ENCODE measurements around the gene RNF4. TPM values are rescaled to one million over a fixed set of nuclear protein-coding genes. Genes with fewer than 3 reads are reported as not detected.
A peak's percentile ranks its signal among the peaks of the same experiment; 100 is the strongest.
"Not testable (repeated sequence)": the region's sequence is repeated elsewhere in the genome, so short reads cannot be mapped to it uniquely, and the experiment has no call there.

Gene RNF4
- total RNA-seq, 2 experiments from 2014 or later = 106 to 113 TPM

DNA sequence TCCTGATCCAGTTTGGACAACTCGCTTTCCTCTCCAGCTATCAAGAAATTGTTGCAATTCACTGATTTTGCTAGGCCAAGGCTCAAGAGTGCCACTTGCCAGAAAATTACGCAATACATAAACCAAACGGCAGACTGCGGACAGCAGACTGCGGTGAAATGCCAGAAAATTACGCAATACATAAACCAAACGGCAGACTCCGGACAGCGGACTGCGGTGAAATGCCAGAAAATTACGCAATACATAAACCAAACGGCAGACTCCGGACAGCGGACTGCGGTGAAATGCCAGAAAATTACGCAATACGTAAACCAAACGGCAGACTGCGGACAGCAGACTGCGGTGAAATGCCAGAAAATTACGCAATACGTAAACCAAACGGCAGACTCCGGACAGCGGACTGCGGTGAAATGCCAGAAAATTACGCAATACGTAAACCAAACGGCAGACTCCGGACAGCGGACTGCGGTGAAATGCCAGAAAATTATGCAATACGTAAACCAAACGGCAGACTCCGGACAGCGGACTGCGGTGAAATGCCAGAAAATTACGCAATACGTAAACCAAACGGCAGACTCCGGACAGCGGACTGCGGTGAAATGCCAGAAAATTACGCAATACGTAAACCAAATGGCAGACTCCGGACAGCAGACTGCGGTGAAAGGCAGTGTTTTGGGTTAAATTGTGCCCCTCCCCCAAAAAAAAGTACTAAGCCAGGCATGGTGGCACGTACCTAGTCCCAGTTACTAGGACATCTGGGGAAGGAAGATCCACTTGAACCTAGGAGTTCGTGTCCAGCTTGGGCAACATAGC lies 38.8 kb upstream of the RNF4 start:
- H3K27me3 Mint-ChIP-seq; H3K36me3 Mint-ChIP-seq (ENCODE audit: low read depth); H3K9me3 Mint-ChIP-seq; H3K4me1 Mint-ChIP-seq; DNase-seq; H3K4me3 Mint-ChIP-seq; CTCF ChIA-PET; H3K27ac Mint-ChIP-seq; POLR2A ChIA-PET: not testable (repeated sequence)

DNA sequence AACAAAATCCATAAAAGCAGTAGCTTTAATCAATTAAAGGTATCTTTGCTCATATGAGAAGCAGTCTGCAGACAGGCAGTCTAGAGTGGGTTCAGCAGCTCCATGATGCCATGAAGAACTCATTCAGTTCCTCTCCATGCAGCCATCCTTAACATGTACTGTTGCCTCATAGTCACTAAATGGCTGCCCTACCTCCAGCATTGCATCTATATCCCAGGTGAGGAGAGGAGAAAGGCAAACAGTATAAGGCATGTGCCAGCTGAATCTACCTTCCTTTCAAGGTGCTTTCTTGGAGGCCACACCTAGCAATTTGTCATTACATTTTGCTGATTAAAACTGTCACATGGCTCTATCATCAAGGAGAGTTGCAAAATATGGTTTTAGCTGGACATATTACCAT lies 36.9 kb upstream of the RNF4 start:
- Mint-ChIP-seq H3K4me3 (no peak overlapping the region), H3K9me3 (no peaks in the 10 kb centered on the region), H3K27me3 (peaks cover 2% of the 10 kb centered on the region), H3K36me3 (ENCODE audit: low read depth) (no peaks in the 10 kb centered on the region), H3K4me1 (no peaks in the 10 kb centered on the region), H3K27ac (no peak overlapping the region)
- ChIA-PET POLR2A (interaction anchor here (1.5 kb wide), 1 partner anchor 13 kb away, joined by 4 read pairs; no protein-coding TSS in a partner anchor), CTCF (interaction anchor here (1.4 to 1.5 kb wide), 2 partner anchors 10 to 19 kb away, joined by 3 to 5 read pairs; no protein-coding TSS in a partner anchor)
- no peak for DNase-seq

DNA sequence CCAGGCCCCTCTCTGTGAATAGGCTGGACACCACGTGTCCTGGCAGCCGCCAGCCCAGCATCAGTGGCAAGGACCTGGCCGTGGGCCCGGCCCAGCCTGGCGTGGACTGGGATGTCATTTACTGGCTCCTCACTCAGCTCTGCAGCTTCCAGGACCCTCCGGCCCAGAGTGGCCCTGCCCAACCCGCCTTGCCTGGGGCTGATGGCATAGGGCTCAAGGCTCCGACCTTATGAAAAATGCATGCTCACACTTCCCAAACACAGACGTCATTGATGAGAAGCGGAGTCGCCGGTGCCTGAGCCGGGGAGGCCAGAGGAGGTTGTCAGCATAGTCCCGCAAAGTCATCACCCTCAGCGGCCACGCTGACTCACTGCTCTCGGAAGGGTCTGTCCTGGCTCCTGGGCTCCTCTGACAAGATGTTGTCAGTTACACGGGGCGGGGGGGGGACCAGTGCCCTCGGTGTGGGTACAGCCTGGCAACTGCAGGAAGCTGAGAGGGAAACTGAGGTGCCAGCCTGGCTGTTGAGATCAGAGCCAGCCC lies 35.8 kb upstream of the RNF4 start:
- no peak for DNase-seq
- no peak overlapping the region for H3K27ac Mint-ChIP-seq
- no peaks in the 10 kb centered on the region for H3K4me1 Mint-ChIP-seq
- ChIA-PET POLR2A (no interaction called here), CTCF (no interaction called here)
- H3K9me3 Mint-ChIP-seq = no peaks in the 10 kb centered on the region
- no peaks in the 10 kb centered on the region for H3K36me3 Mint-ChIP-seq (ENCODE audit: low read depth)
- no peak overlapping the region for H3K4me3 Mint-ChIP-seq
- H3K27me3 Mint-ChIP-seq = peaks cover 2% of the 10 kb centered on the region

DNA sequence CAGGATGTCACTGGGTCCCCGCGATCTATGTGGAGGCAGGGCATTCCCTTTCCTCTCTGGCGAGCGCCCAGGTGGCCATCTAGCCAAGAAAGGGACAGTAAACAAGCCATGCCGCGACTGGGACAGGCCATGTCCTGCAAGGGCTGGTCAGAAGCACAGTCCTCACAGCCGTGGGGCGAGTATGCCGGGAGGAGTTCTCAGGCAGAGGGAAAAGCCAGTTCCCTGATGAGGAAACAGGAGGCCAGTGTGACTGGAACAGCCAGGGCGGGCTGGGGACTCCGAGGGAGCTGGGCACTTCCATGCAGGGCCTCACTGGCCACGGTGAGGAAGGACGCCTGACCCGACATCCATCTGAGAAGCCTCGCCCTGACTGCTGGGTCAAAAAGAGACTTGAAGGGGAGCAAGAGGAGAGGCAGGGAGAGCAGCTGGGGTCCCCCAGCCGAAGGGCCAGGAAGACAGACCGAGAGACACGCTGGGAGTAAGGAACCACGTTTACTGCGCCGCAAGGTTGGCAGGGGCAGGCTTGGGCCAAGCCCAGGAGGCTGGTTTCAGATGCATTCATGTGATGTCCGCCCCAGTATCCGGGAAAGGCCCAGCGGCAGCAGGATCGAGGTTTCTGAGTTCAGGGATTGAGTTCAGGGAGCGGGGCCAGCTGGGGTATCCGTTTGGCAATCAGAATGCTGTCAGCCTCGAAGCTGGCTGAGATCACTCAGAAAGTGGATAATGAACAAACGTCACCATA lies 35.1 kb upstream of the RNF4 start:
- ChIA-PET CTCF (no interaction called here), POLR2A (no interaction called here)
- DNase-seq = no peak
- Mint-ChIP-seq H3K27me3 (peaks cover 2% of the 10 kb centered on the region), H3K9me3 (no peaks in the 10 kb centered on the region), H3K4me3 (no peak overlapping the region), H3K4me1 (no peaks in the 10 kb centered on the region), H3K27ac (no peak overlapping the region), H3K36me3 (ENCODE audit: low read depth) (no peaks in the 10 kb centered on the region)

DNA sequence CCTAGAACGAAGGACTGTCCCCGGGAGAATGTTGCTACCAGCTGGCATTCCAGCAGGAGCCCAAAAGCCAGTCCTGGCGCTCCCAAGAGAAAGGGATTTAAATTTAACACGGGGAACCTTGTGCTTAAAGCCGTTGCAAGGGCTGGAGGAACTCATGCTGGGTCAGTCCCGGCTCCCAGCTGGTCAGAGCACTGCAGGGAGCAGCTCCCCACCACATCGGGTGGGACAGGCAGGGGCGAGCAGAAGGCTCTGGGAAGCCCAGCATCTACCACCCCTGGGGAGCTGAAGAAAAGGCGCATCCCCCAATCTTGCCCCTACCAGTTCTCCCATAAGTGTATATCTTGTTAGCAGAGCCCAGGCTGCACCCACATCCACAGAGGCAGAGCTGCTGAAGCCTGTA lies 34.5 kb upstream of the RNF4 start:
- no peaks in the 10 kb centered on the region for H3K4me1 Mint-ChIP-seq
- POLR2A ChIA-PET = no interaction called here
- DNase-seq = no peak
- CTCF ChIA-PET = interaction anchor here (0.7 kb wide), 1 partner anchor 852 kb away, joined by 3 read pairs; no protein-coding TSS in a partner anchor
- no peaks in the 10 kb centered on the region for H3K36me3 Mint-ChIP-seq (ENCODE audit: low read depth)
- H3K9me3 Mint-ChIP-seq = no peaks in the 10 kb centered on the region
- H3K4me3 Mint-ChIP-seq = no peak overlapping the region
- H3K27me3 Mint-ChIP-seq = peaks cover 2% of the 10 kb centered on the region
- no peak overlapping the region for H3K27ac Mint-ChIP-seq

DNA sequence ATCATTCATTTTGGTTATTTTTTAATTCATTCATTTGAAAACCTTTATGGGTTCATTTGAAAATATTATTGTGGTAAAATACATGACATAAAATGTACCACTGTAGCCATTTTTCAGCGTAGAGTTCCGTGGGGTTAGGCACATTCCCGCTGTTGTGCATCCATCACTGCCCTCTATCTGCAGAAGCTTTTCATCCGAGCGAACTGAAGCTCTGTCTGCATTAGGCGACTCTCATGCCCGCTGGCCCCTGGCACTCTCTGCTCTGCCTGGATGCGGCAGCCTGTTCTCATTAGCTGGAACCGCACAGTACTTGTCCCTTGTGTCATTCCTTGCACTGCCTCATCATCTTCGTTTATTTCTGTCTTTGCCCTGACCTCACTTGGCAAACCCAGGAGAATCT lies 32.6 kb upstream of the RNF4 start:
- Mint-ChIP-seq H3K27me3 (peaks cover 2% of the 10 kb centered on the region), H3K9me3 (no peaks in the 10 kb centered on the region), H3K27ac (no peak overlapping the region), H3K4me1 (peaks cover under 1% of the 10 kb centered on the region), H3K4me3 (no peak overlapping the region), H3K36me3 (ENCODE audit: low read depth) (no peaks in the 10 kb centered on the region)
- ChIA-PET CTCF (interaction anchor here (0.7 to 2.7 kb wide), 2 partner anchors 17 to 216 kb away, joined by 3 to 8 read pairs; partner anchors contain the start of gene CFAP99), POLR2A (interaction anchor here (1.1 to 1.2 kb wide), 2 partner anchors 32 to 174 kb away, joined by 3 to 4 read pairs; partner anchors contain the start of gene MXD4)
- DNase-seq = no peak

DNA sequence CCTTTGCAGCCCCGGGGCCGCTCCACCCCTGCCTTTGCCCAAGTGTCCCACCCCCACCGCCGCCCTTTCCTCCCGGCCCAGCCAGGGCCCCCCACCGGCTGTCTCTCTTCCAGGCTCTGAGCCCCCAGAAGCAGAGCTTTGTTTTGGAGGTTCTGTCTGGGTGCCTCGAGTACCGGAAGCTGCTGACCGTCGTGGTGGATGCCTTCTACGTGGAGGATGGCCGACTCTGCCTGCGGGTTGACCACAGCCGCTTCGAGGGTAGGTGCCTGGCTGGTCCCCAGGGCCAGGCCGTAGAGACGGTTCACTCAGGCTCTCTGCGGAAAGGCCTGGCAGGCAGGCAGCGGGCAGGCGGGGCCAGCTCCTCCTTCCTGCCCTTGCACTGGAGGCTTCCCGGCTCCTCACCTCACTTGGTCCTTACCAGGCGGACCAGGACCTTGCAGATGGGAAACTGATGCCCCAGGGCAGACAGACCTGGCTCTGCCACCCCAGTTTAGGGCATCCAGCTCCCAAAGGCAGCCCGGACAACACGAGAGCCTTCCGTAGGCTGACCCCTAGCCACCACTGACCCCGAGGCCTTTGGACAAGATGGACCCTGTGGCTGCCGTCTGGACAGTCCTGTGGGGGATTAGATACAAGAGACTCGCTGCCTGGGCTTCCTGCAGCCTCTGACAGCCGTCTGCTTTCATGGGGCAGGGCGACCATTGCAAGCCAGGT lies 32.0 kb upstream of the RNF4 start:
- Mint-ChIP-seq H3K27me3 (peaks cover under 1% of the 10 kb centered on the region), H3K9me3 (no peaks in the 10 kb centered on the region), H3K36me3 (ENCODE audit: low read depth) (no peaks in the 10 kb centered on the region), H3K4me3 (no peak overlapping the region), H3K4me1 (peaks cover 5% of the 10 kb centered on the region), H3K27ac (no peak overlapping the region)
- ChIA-PET POLR2A (interaction anchor here (1.2 kb wide), 1 partner anchor 31 kb away, joined by 3 read pairs; no protein-coding TSS in a partner anchor), CTCF (interaction anchor here (0.7 to 2.7 kb wide), 2 partner anchors 18 to 217 kb away, joined by 3 to 8 read pairs; partner anchors contain the start of gene CFAP99)
- DNase-seq = no peak

DNA sequence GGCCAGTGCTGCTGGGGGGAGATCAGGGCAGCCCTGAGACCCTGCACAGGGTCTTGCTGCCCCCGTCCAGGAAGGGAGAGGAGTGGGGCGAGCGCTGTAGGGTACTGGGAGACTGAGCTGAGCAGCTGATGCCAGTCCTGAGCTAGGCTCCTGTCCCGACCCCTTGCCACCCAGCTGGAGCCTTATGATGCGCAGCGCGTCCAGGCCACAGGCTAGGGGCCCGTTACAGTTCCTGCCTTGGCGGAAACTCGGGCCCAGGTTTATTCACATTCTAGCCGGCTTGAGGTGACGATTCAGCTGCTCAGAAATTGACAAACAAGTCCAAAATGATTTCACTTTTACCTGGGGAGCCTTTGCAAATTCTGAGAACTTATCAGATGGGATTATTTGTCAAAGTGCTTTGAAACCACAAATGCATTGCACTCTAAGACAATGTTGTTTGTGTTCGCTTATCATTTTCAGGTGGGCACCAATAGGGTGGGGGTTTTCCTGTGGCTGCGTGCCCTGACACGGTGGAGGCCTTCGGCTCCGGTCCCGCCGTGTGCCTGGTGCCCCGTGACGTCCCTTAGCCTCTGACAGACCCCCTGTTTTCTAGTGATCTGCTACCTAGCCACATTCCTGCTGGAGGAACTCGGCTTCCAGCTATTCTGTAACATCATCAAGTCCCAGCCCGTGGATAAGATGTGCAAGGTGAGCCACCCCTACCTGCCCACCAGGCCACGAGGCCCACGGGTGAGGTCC lies 31.3 kb upstream of the RNF4 start:
- DNase-seq = no peak
- CTCF ChIA-PET = interaction anchor here (1.0 to 2.7 kb wide), 2 partner anchors 200 to 217 kb away, joined by 3 to 8 read pairs; no protein-coding TSS in a partner anchor
- Mint-ChIP-seq H3K4me1 (peaks cover 5% of the 10 kb centered on the region), H3K27me3 (no peaks in the 10 kb centered on the region), H3K36me3 (ENCODE audit: low read depth) (no peaks in the 10 kb centered on the region), H3K4me3 (no peak overlapping the region), H3K9me3 (no peaks in the 10 kb centered on the region), H3K27ac (no peak overlapping the region)
- POLR2A ChIA-PET = interaction anchor here (0.7 kb wide), 1 partner anchor 25 kb away, joined by 4 read pairs; no protein-coding TSS in a partner anchor

DNA sequence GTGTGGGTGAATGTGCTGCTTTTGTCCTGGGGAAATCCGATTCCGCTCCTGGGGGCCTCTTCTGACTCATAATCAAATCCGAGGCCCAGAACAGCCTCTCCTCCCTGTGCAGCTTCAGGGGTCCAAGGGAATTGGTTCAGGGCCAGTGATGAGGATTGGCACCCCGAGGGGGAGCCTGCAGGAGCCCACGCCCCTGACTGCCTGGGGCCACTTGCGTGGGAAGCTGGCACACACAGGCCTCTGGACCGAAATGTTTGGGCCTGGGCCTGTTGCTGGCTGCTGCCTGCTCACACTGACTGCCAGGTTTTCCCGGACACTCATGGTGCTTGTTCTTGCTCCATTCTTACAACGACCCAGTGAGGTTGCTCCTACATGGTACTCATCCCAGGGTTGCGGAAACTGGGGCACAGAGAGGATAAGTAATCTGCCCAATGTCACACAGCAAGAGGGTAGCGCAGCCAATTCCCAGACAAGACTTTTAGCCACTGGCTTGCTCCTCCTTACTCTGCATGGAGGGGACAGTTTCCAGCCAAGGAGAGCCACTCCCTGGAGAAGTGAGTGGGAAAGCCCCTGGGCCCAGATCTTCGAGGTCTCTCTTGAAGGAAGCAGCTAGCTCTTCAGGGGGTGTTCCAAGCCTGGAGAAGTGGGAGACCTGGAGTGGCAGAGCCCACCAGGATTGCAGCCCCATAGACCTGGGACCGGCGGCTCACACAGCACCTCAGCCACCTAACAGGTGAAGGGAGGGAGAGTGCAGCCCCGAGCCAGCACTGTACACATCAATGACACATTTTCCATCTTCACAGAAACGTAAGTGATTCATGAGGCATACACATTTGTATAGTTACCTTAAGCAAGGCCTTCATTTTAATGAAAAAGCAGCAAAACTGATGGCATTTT lies 29.8 kb upstream of the RNF4 start:
- Mint-ChIP-seq H3K4me1 (peaks cover 5% of the 10 kb centered on the region), H3K36me3 (ENCODE audit: low read depth) (no peaks in the 10 kb centered on the region), H3K27me3 (no peaks in the 10 kb centered on the region), H3K27ac (no peak overlapping the region), H3K4me3 (no peak overlapping the region), H3K9me3 (no peaks in the 10 kb centered on the region)
- POLR2A ChIA-PET = no interaction called here
- DNase-seq = no peak
- CTCF ChIA-PET = interaction anchor here (0.7 kb wide), 1 partner anchor 242 kb away, joined by 3 read pairs; no protein-coding TSS in a partner anchor

DNA sequence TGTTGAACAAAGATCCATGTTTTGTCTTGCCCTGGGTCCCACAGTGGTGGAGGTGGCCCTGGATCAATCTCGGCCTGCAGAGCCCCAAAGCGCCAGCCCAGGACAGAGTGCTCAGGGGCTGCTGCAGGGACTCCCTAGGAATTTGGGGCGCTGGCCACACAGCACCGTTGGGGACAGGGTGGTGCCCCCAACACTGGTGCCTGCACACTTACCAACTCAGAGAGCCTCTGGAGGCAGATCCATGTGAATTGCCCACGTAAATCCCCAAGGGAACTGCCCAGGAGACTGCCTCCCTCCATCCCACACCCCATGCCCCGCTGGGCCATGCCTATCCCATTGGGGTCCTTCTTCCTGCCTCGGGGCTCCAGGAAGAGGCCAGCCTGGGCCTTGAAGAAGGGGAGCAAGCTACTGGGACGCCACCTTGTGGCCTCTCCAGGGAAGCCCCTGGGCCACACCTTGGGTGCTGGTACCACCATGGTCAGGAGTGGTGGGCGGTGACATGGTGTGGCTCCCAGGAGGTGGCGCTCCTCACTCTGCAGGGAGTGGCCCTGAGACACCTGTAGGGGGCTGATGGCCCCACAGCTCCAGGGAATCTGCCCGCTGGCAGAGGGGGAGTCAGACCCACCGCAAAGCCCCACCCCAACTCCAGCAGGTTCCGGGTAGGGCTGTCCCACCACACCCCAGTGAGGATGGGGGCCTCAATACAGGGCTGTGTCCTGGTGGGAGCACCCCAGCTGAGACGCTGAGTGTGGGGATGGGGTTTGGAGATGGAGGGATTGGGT lies 27.3 kb upstream of the RNF4 start:
- Mint-ChIP-seq H3K9me3 (no peaks in the 10 kb centered on the region), H3K4me1 (peaks cover 5% of the 10 kb centered on the region), H3K27ac (no peak overlapping the region), H3K27me3 (no peaks in the 10 kb centered on the region), H3K4me3 (no peak overlapping the region), H3K36me3 (ENCODE audit: low read depth) (no peaks in the 10 kb centered on the region)
- CTCF ChIA-PET = interaction anchor here (0.6 to 2.5 kb wide), 19 partner anchors 10 to 221 kb away, joined by 3 to 19 read pairs (median 4); partner anchors contain the start of genes MXD4 and RNF4
- POLR2A ChIA-PET = interaction anchor here (0.8 to 1.6 kb wide), 4 partner anchors 17 to 29 kb away, joined by 3 to 7 read pairs (median 3); partner anchors contain the start of gene RNF4
- DNase-seq = peak; percentile 82

All from activated CD4-positive, alpha-beta memory T cell treated with anti-CD3 and anti-CD28 coated beads, Interleukin-2, amount 10 ng/mL, durations not matched to agents 7 days and 5 days (primary cell).